ENCODE measurements around the gene CFAP65.

CFAP65 gene

GRCh38 chr2:219030177-219030940 lies 11.0 kb downstream of the CFAP65 start:
- DNase-seq (ENCODE audit: low spot score): no peak

- peak; percentile 79 for DNase-seq (ENCODE audit: low spot score)
Measured at GRCh38 chr2:219029829-219030165, 11.5 kb downstream of the CFAP65 start.

- DNase-seq (ENCODE audit: low spot score): no peak
Measured at GRCh38 chr2:219028996-219029828, 12.1 kb downstream of the CFAP65 start.

GRCh38 chr2:219028141-219028540 lies 13.2 kb downstream of the CFAP65 start:
- DNase-seq (ENCODE audit: low spot score): no peak

GRCh38 chr2:219027511-219028055 lies 13.7 kb downstream of the CFAP65 start:
- DNase-seq (ENCODE audit: low spot score): no peak

- DNase-seq (ENCODE audit: low spot score): no peak
Measured at GRCh38 chr2:219026946-219027345, 14.4 kb downstream of the CFAP65 start.

GRCh38 chr2:219025637-219026585 lies 15.4 kb downstream of the CFAP65 start:
- peak; percentile 89 for DNase-seq (ENCODE audit: low spot score)

GRCh38 chr2:219024059-219024458 lies 17.3 kb downstream of the CFAP65 start:
- DNase-seq (ENCODE audit: low spot score): no peak

- no peak for DNase-seq (ENCODE audit: low spot score)
Measured at GRCh38 chr2:219023045-219023605, 18.2 kb downstream of the CFAP65 start.

- no peak for DNase-seq (ENCODE audit: low spot score)
Measured at GRCh38 chr2:219022616-219023015, 18.7 kb downstream of the CFAP65 start.

GRCh38 chr2:219022041-219022440 lies 19.3 kb downstream of the CFAP65 start:
- DNase-seq (ENCODE audit: low spot score): no peak

- DNase-seq (ENCODE audit: low spot score): no peak
Measured at GRCh38 chr2:219021591-219021990, 19.7 kb downstream of the CFAP65 start.

GRCh38 chr2:219020604-219021365 lies 20.5 kb downstream of the CFAP65 start:
- DNase-seq (ENCODE audit: low spot score): no peak

GRCh38 chr2:219019436-219019835 lies 21.9 kb downstream of the CFAP65 start:
- no peak for DNase-seq (ENCODE audit: low spot score)

- no peak for DNase-seq (ENCODE audit: low spot score)
Measured at GRCh38 chr2:219018726-219019125, 22.6 kb downstream of the CFAP65 start.

GRCh38 chr2:219018286-219018685 lies 23.0 kb downstream of the CFAP65 start:
- DNase-seq (ENCODE audit: low spot score): no peak

GRCh38 chr2:219017201-219017931 lies 23.9 kb downstream of the CFAP65 start:
- DNase-seq (ENCODE audit: low spot score): peak; percentile 68

- DNase-seq (ENCODE audit: low spot score): no peak
Measured at GRCh38 chr2:219016721-219017120, 24.6 kb downstream of the CFAP65 start.

- DNase-seq (ENCODE audit: low spot score): no peak
Measured at GRCh38 chr2:219010873-219011272, 30.4 kb downstream of the CFAP65 start.

- DNase-seq (ENCODE audit: low spot score): no peak
Measured at GRCh38 chr2:219010162-219010756, 31.1 kb downstream of the CFAP65 start.
